ENCODE data around the gene TMEM88. TPM values are rescaled to one million over a fixed set of nuclear protein-coding genes. Genes with fewer than 3 reads are reported as not detected.
A peak's percentile ranks its signal among the peaks of the same experiment; 100 is the strongest.

The TMEM88 gene
- total and polyA plus RNA-seq, 2 donors (not counting 1 experiment from before 2014, with no cell fraction given) = 0.17 TPM; not detected in 1

DNA sequence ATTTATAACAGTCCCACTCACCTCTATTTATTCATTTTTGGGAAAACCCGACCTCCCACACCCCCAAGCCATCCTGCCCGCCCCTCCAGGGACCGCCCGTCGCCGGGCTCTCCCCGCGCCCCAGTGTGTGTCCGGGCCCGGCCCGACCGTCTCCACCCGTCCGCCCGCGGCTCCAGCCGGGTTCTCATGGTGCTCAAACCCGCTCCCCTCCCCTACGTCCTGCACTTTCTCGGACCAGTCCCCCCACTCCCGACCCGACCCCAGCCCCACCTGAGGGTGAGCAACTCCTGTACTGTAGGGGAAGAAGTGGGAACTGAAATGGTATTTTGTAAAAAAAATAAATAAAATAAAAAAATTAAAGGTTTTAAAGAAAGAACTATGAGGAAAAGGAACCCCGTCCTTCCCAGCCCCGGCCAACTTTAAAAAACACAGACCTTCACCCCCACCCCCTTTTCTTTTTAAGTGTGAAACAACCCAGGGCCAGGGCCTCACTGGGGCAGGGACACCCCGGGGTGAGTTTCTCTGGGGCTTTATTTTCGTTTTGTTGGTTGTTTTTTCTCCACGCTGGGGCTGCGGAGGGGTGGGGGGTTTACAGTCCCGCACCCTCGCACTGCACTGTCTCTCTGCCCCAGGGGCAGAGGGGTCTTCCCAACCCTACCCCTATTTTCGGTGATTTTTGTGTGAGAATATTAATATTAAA, 638 bp upstream of the TMEM88 start:
- H4K20me1 ChIP-seq (ENCODE audit: control insufficient read depth, extremely low read depth, insufficient read depth, low read length) = no peaks in the 10 kb centered on the region
- no peaks in the 10 kb centered on the region for H3K27me3 ChIP-seq (ENCODE audit: control insufficient read depth, insufficient read depth, low read length)

DNA sequence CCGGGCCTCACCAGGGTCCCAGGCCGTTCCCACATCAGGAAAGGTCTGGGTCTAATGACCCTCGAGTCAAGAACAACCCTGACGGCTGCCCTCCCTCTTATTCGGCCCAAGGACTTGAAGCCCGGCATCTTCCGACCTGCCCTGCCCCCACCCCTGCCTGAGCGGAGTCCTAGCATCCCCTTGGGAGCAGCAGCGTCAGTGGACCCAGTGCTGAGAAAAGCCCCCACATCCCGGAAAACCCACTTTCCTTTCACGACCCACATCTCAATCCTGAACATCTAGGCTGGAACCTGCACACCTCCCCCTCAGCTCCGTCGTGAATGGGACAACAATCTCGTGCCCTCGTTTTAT, 769 bp downstream of the TMEM88 start:
- Histone ChIP-seq H3K4me2 (ENCODE audit: extremely low read depth, insufficient read depth, low read length) (peak overlapping the region; percentile 84), H4K20me1 (ENCODE audit: control insufficient read depth, extremely low read depth, insufficient read depth, low read length) (no peaks in the 10 kb centered on the region), H3K27ac (ENCODE audit: insufficient read depth, low read length) (peak overlapping the region; percentile 92), H3K27me3 (ENCODE audit: control insufficient read depth, insufficient read depth, low read length) (no peaks in the 10 kb centered on the region), H3K9me3 (ENCODE audit: control insufficient read depth, insufficient read depth, low read depth, low read length) (no peaks in the 10 kb centered on the region), H3K4me1 (ENCODE audit: control insufficient read depth, extremely low read depth, insufficient read depth, low read length) (peaks cover 21% of the 10 kb centered on the region), H3K79me2 (ENCODE audit: control insufficient read depth, insufficient read depth, low read length) (peaks cover 14% of the 10 kb centered on the region), H3K4me3 (replicated peaks in 1 of 4; ENCODE audit: control extremely low read depth in 1 of 4, insufficient read depth in 1 of 4, low read depth in 3 of 4, low read length in 4 of 4) (peak overlapping the region in 1 of 4 experiments; percentile 91), H3K36me3 (ENCODE audit: control insufficient read depth, insufficient read depth, low read length) (peaks cover 32% of the 10 kb centered on the region), H2AFZ (ENCODE audit: low read length) (no peak overlapping the region), H3K9ac (ENCODE audit: insufficient read depth, low read length) (no peak overlapping the region)
- TF ChIP-seq, protein P1, sequence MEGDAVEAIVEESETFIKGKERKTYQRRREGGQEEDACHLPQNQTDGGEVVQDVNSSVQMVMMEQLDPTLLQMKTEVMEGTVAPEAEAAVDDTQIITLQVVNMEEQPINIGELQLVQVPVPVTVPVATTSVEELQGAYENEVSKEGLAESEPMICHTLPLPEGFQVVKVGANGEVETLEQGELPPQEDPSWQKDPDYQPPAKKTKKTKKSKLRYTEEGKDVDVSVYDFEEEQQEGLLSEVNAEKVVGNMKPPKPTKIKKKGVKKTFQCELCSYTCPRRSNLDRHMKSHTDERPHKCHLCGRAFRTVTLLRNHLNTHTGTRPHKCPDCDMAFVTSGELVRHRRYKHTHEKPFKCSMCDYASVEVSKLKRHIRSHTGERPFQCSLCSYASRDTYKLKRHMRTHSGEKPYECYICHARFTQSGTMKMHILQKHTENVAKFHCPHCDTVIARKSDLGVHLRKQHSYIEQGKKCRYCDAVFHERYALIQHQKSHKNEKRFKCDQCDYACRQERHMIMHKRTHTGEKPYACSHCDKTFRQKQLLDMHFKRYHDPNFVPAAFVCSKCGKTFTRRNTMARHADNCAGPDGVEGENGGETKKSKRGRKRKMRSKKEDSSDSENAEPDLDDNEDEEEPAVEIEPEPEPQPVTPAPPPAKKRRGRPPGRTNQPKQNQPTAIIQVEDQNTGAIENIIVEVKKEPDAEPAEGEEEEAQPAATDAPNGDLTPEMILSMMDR (conservative IDR thresholded peaks at IDR 0.05 in 1 of 2, IDR thresholded peaks at IDR 0.05 in 1 of 2; ENCODE audit: low read depth in 1 of 2, low read length in 2 of 2) = no peak
- TF ChIP-seq EZH2 (IDR thresholded peaks at IDR 0.05; ENCODE audit: low read length, missing control alignments) = no peak
- no peak for DNase-seq (ENCODE audit: low read depth in 2 of 2)

More for the DNA sequence above, 638 bp upstream of the TMEM88 start:
- DNase-seq (ENCODE audit: low read depth in 2 of 2) = no peak
- H3K4me2 ChIP-seq (ENCODE audit: extremely low read depth, insufficient read depth, low read length) = no peak overlapping the region
- H3K27ac ChIP-seq (ENCODE audit: insufficient read depth, low read length) = no peak overlapping the region
- H3K36me3 ChIP-seq (ENCODE audit: control insufficient read depth, insufficient read depth, low read length) = peaks cover 36% of the 10 kb centered on the region
- peaks cover 13% of the 10 kb centered on the region for H3K79me2 ChIP-seq (ENCODE audit: control insufficient read depth, insufficient read depth, low read length)
- H3K9ac ChIP-seq (ENCODE audit: insufficient read depth, low read length) = no peak overlapping the region
- H3K9me3 ChIP-seq (ENCODE audit: control insufficient read depth, insufficient read depth, low read depth, low read length) = no peaks in the 10 kb centered on the region
- peaks cover 21% of the 10 kb centered on the region for H3K4me1 ChIP-seq (ENCODE audit: control insufficient read depth, extremely low read depth, insufficient read depth, low read length)
- H3K4me3 ChIP-seq (replicated peaks in 1 of 4; ENCODE audit: control extremely low read depth in 1 of 4, insufficient read depth in 1 of 4, low read depth in 3 of 4, low read length in 4 of 4) = no peak overlapping the region
- H2AFZ ChIP-seq (ENCODE audit: low read length) = no peak overlapping the region
- TF ChIP-seq EZH2 (IDR thresholded peaks at IDR 0.05; ENCODE audit: low read length, missing control alignments) = no peak
- TF ChIP-seq, protein P1 (conservative IDR thresholded peaks at IDR 0.05 in 1 of 2, IDR thresholded peaks at IDR 0.05 in 1 of 2; ENCODE audit: low read depth in 1 of 2, low read length in 2 of 2) = no peak

DNA sequence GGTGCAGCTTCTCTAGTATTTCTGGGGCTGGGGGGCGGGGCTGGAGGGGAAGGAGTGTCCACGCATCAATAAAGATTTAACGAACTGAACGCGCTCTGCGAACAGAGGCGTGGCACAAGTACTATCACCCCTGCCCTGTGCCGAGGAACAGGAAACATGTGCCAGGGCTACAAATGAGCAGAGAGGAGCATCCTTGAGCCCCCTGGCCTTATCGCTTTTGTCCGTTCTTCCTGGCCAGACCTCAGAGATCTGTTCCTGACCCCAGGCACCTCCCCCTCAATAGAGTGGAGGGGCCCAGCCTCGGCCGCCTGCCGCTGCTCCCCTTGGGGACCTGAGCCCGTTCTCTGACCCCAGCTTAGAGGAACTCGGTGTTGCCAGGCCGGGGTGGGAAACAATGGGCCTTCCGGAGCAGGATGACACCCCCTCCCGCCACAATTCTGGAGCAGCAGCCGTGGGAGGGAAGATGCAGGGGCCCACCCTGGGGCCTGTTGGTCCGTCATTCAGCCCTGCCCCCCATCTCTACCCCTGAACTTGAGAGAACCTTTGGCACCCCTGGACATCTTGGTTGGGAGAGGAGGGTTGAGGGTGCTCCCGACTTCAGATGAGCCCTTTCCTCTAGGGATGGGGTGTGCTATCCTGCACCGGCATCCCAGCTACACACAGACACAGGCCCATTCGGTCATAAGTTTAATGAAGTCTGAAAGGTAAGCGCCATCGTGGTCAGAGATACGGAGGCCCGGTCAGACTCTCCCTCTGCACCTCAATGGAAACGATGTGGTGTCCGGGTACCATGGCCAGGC, 1.3 kb downstream of the TMEM88 start:
- TF ChIP-seq, protein P1 (conservative IDR thresholded peaks at IDR 0.05 in 1 of 2, IDR thresholded peaks at IDR 0.05 in 1 of 2; ENCODE audit: low read depth in 1 of 2, low read length in 2 of 2) = no peak
- no peak for TF ChIP-seq EZH2 (IDR thresholded peaks at IDR 0.05; ENCODE audit: low read length, missing control alignments)
- Histone ChIP-seq H3K79me2 (ENCODE audit: control insufficient read depth, insufficient read depth, low read length) (peaks cover 14% of the 10 kb centered on the region), H3K9me3 (ENCODE audit: control insufficient read depth, insufficient read depth, low read depth, low read length) (no peaks in the 10 kb centered on the region), H3K4me2 (ENCODE audit: extremely low read depth, insufficient read depth, low read length) (peak overlapping the region; percentile 84), H3K27ac (ENCODE audit: insufficient read depth, low read length) (peak overlapping the region; percentile 92), H2AFZ (ENCODE audit: low read length) (no peak overlapping the region), H3K36me3 (ENCODE audit: control insufficient read depth, insufficient read depth, low read length) (peaks cover 27% of the 10 kb centered on the region), H3K4me3 (replicated peaks in 1 of 4; ENCODE audit: control extremely low read depth in 1 of 4, insufficient read depth in 1 of 4, low read depth in 3 of 4, low read length in 4 of 4) (peak overlapping the region; percentile 71 to 93 (median 86)), H3K27me3 (ENCODE audit: control insufficient read depth, insufficient read depth, low read length) (no peaks in the 10 kb centered on the region), H4K20me1 (ENCODE audit: control insufficient read depth, extremely low read depth, insufficient read depth, low read length) (no peaks in the 10 kb centered on the region), H3K4me1 (ENCODE audit: control insufficient read depth, extremely low read depth, insufficient read depth, low read length) (peaks cover 21% of the 10 kb centered on the region), H3K9ac (ENCODE audit: insufficient read depth, low read length) (peak overlapping the region; percentile 5)
- peak; percentile 30 to 40 for DNase-seq (ENCODE audit: low read depth in 2 of 2)

All from fibroblast of lung (primary cell).